Stomach (tissue), 9 donors: ENCODE measurements around the gene JMY. TPM values are rescaled to one million over a fixed set of nuclear protein-coding genes. Genes with fewer than 3 reads are reported as not detected.

ENCODE experiments used
- DNase-seq, 2 donors: peaks; one replicate each; pipeline versions ENCODE4 v3.0.0 to v3.0.0-alpha.2; 2013 to 2019
- H3K27ac ChIP-seq, 5 donors: fragments of 200-600 bp in 4 of 5; sonication (generic) in 4 of 5; one replicate each; pipeline ENCODE4 v1.5.1; 2013 to 2019; ENCODE audit warnings: mild to moderate bottlenecking in 1 of 5, moderate library complexity in 1 of 5
- H3K27me3 ChIP-seq, 3 donors: fragments of 200-600 bp; sonication (generic); one replicate each; pipeline ENCODE4 v1.5.1; 2017 to 2019; ENCODE audit warnings: mixed run types in 1 of 3
- H3K36me3 ChIP-seq, 4 donors: fragments of 200-600 bp; sonication (generic); 1 replicate in 3 of 4; 2 replicates in 1 of 4; pipeline ENCODE4 v1.5.1; 2016 to 2019
- H3K4me1 ChIP-seq, 4 donors: fragments of 200-600 bp; sonication (generic); one replicate each; pipeline ENCODE4 v1.5.1; 2016 to 2019
- H3K4me3 ChIP-seq, 4 donors: fragments of 200-600 bp; sonication (generic) in 3 of 4; one replicate each; pipeline ENCODE4 v1.5.1; 2016 to 2019; ENCODE audit warnings: mild to moderate bottlenecking in 1 of 4
- H3K9me3 ChIP-seq, 4 donors: fragments of 200-600 bp; sonication (generic); one replicate each; pipeline ENCODE4 v1.5.1; 2016 to 2019
- CTCF ChIP-seq, 7 experiments: fragments of 450-650 bp in 4 of 7; fragments of 200-600 bp in 3 of 7; sonication (generic) in 3 of 7; IDR thresholded peaks; one replicate each; pipeline ENCODE4 v1.5.1; 2016 to 2019; ENCODE audit warnings: antibody characterized with exemption in 7 of 7, control low read depth in 2 of 7, mild to moderate bottlenecking in 1 of 7
- EP300 ChIP-seq: sonication (generic); formaldehyde crosslinking; IDR thresholded peaks from one replicate; pipeline ENCODE4 v1.6.1; 2017; ENCODE audit warnings: antibody characterized with exemption
- POLR2A ChIP-seq, 4 donors: fragments of 450-650 bp; IDR thresholded peaks; one replicate each; pipeline ENCODE4 v1.6.1; 2016; ENCODE audit warnings: antibody characterized with exemption in 4 of 4, control low read depth in 2 of 4, mild to moderate bottlenecking in 1 of 4, moderate library complexity in 1 of 4
- POLR2AphosphoS5 ChIP-seq, 3 donors: sonication (generic); formaldehyde crosslinking; IDR thresholded peaks; one replicate each; pipeline ENCODE4 v1.6.1; 2016; ENCODE audit warnings: antibody characterized with exemption in 3 of 3
- WGBS, 5 donors: extraction: QIAGEN DNeasy Blood & Tissue Kit in 3 of 5; methylation state at CpG; one replicate each; pipeline versions ENCODE4 v1.1.5 to v1.1.7; 2013 to 2018; 5-methylcytosine and 5-hydroxymethylcytosine counted together
- intact Hi-C: fragments of 100-400 bp; cut with DNase I; formaldehyde crosslinking; loops from one replicate; pipeline ENCODE4 v1.15.1; 2023; ENCODE audit warnings: low total_unique reads
- polyA plus RNA-seq, 3 donors: library from polyadenylated mRNA; stranded (reverse); fragments of 200-250 nt; gene quantifications; one replicate each; pipeline ENCODE4 v1.2.3, GENCODE V29; 2013
- total RNA-seq, 5 donors: library from RNA; depleted of rRNA; stranded (reverse); fragments of >200 nt; gene quantifications; one replicate each; pipeline versions ENCODE4 v1.1.0 to v1.2.3, GENCODE V29; 2014 to 2016
- donor health status: healthy with polysubstance abuse.
- donor health status: Bipolar disorder and iron deficiency.
- donor health status: healthy.

Gene JMY
- total and polyA plus RNA-seq, 8 donors: 2.1 to 31.9 (median 7.1) TPM

DNA sequence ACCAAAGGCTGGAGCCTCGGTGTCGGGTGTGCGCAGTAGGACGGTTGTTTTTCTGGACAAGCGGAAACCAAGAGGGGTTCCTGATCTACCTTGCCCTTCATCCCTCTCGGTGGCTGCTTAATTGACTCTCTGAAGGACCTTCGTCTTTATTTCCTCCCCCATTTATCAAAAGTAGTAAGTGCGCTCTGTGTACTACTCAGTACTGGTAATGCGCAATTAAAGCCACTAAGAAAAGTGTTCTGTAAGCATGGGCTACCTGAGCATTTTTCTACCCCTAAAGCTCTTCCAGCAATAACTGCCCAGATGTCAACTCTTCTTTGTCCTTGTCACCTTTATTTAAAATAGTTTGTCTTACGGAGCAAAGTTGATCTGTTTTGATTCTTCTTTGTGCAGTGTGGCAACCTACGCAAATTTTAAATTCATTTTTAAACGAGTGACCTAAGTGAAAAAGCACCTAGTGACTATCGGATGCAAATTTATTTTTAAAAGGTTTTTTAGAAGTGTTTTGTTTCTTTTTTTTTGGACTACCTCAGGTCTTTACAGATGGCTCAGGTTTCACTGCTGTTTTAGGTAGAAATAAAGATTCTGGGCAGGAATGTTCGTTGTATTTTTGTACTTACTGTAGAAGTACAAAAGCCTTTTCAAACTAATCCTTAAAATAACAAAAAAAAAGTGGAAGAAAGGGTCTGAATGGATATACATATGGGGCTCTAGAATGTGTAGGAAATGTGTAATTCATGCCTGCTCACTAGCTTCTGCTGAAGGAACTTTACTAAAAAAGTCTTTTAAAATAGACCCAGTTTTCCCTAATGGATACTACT, 2.0 kb downstream of the JMY start:
- TF ChIP-seq CTCF (IDR thresholded peaks at IDR 0.05): no peak
- no peak for TF ChIP-seq EP300
- TF ChIP-seq POLR2AphosphoS5 (IDR thresholded peaks at IDR 0.05): no peak
- no peak for TF ChIP-seq POLR2A (IDR thresholded peaks at IDR 0.05)
- Histone ChIP-seq H3K4me3 (peak overlapping the region; percentile 87 to 97 (median 96)), H3K4me1 (peaks cover 21 to 64% (median 42%) of the 10 kb centered on the region in 4 donors), H3K36me3 (no peaks in the 10 kb centered on the region), H3K27me3 (no peaks in the 10 kb centered on the region), H3K27ac (peak overlapping the region; percentile 83 to 94 (median 93)), H3K9me3 (no peaks in the 10 kb centered on the region)
- intact Hi-C loops: no loop called here
- WGBS, 5 donors: 9 to 17% (median 14%) methylated on average over 14 of the region's 14 CpGs
- DNase-seq: no peak

DNA sequence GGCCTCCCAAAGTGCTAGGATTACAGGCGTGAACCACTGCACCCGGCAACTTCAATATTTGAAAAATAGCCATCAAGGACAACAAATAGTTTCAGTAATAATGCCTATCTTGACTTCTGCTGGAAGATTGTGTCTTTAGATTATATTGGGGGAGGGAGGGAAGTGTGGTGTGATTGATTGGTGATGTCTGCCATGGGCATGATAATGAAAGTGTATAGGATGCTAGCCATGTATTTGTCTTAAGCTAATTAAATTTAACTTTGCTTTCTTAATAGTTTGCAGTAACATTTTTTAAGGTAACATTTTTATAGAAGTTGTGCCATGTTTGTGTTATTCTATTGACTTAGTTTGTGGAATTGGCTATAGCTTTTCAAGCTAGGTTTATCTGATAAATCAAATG, 4.6 kb downstream of the JMY start:
- Histone ChIP-seq H3K36me3 (no peaks in the 10 kb centered on the region), H3K9me3 (no peaks in the 10 kb centered on the region), H3K4me1 (peaks cover 21 to 81% (median 47%) of the 10 kb centered on the region in 4 donors), H3K27ac (no peak overlapping the region), H3K27me3 (no peaks in the 10 kb centered on the region), H3K4me3 (peak overlapping the region in 2 of 4 donors; percentile 5 to 27)
- no peak for DNase-seq
- 71 to 83% (median 73%) methylated on average over 2 of the region's 2 CpGs for WGBS, 5 donors
- TF ChIP-seq CTCF (IDR thresholded peaks at IDR 0.05) (no peak), POLR2AphosphoS5 (IDR thresholded peaks at IDR 0.05) (no peak), POLR2A (IDR thresholded peaks at IDR 0.05) (no peak), EP300 (no peak)
- intact Hi-C loops: no loop called here

- intact Hi-C loops: no loop called here
- peaks cover 21 to 88% (median 47%) of the 10 kb centered on the region in 4 donors for H3K4me1 ChIP-seq
- TF ChIP-seq POLR2AphosphoS5 (IDR thresholded peaks at IDR 0.05) (no peak), EP300 (no peak), CTCF (IDR thresholded peaks at IDR 0.05) (no peak), POLR2A (IDR thresholded peaks at IDR 0.05) (no peak)
- no peaks in the 10 kb centered on the region for H3K27me3 ChIP-seq
- peak overlapping the region in 1 of 4 donors; percentile 27 for H3K4me3 ChIP-seq
- no peaks in the 10 kb centered on the region for H3K9me3 ChIP-seq
- no peak overlapping the region for H3K27ac ChIP-seq
- H3K36me3 ChIP-seq: no peaks in the 10 kb centered on the region
- WGBS, 5 donors: 52 to 62% (median 54%) methylated on average over 4 of the region's 4 CpGs
- no peak for DNase-seq
Observed at GRCh38 chr5:79241535-79241979, 5.6 kb downstream of the JMY start.

DNA sequence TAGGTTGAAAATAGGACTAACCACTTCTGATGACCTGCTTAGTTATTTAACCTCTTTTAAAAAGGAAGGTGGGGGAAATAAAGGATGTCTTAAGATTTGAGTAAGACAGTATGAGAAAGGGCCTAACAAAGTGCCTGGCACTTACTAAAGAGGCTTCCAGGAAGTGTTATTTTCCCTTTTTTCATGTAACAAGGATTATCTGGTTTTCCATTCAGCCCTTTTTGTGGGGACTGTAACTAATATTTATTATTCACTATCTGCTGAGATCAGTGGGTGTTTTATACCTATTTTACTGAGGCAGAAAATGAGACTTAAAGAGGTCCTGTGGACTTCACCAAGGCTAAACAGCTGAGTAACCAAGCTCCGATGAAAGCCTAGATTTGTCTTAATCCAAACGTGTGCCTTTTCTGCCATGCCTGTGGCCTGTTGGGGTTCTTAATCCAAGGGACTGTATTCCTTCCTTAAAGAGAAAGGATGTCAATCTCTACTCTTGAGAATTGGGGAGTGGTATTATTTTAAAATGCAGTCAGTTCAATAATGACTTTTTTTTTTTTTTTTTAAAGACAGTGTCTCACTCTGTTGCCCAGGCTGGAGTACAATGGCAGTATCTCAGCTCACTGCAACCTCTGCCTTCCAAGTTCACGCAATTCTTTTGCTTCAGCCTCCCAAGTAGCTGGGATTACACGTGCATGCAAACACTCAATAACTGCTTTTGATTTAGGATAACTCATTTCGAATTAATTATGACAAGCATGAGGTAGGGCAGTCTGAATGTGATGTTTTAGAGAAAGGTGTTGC, 6.5 kb downstream of the JMY start:
- TF ChIP-seq POLR2A (IDR thresholded peaks at IDR 0.05) (no peak), POLR2AphosphoS5 (IDR thresholded peaks at IDR 0.05) (no peak), CTCF (IDR thresholded peaks at IDR 0.05) (no peak), EP300 (no peak)
- H3K4me3 ChIP-seq: no peak overlapping the region
- no peaks in the 10 kb centered on the region for H3K27me3 ChIP-seq
- no peaks in the 10 kb centered on the region for H3K9me3 ChIP-seq
- H3K27ac ChIP-seq: no peak overlapping the region
- WGBS, 5 donors: 56 to 70% (median 65%) methylated on average over 5 of the region's 5 CpGs
- no peaks in the 10 kb centered on the region for H3K36me3 ChIP-seq
- intact Hi-C loops: no loop called here
- H3K4me1 ChIP-seq: peaks cover 21 to 88% (median 47%) of the 10 kb centered on the region in 4 donors
- no peak for DNase-seq
